Adipocyte (in vitro differentiated cells): ENCODE measurements around the gene OAF.

Experiments
- DNase-seq: peaks from one replicate; pipeline ENCODE4 v3.0.0-alpha.2; 2015; ENCODE audit warnings: low read depth
- H3K27me3 ChIP-seq: replicated peaks from 2 replicates; pipeline ENCODE4 v1.7.0; 2013; ENCODE audit warnings: mild to moderate bottlenecking, low read length, moderate library complexity; ENCODE audit not compliant: control insufficient read depth, insufficient read depth
- H3K36me3 ChIP-seq: 2 replicates; pipeline ENCODE4 v1.7.0; 2013; ENCODE audit warnings: low read length, mild to moderate bottlenecking, moderate library complexity; ENCODE audit not compliant: control insufficient read depth, insufficient read depth, severe bottlenecking
- H3K4me1 ChIP-seq: 2 replicates; pipeline ENCODE4 v1.7.0; 2013; ENCODE audit warnings: mild to moderate bottlenecking, low read length, moderate library complexity; ENCODE audit not compliant: control insufficient read depth, insufficient read depth
- H3K4me3 ChIP-seq: 2 replicates; pipeline ENCODE4 v1.7.0; 2013; ENCODE audit warnings: mild to moderate bottlenecking, low read length, moderate library complexity
- H3K9ac ChIP-seq: 2 replicates; pipeline ENCODE4 v1.7.0; 2013; ENCODE audit warnings: mild to moderate bottlenecking, low read length, moderate library complexity
- H3K9me3 ChIP-seq: 2 replicates; pipeline ENCODE4 v1.7.0; 2013; ENCODE audit warnings: mild to moderate bottlenecking, low read length, moderate library complexity; ENCODE audit not compliant: control insufficient read depth

OAF gene

DNA sequence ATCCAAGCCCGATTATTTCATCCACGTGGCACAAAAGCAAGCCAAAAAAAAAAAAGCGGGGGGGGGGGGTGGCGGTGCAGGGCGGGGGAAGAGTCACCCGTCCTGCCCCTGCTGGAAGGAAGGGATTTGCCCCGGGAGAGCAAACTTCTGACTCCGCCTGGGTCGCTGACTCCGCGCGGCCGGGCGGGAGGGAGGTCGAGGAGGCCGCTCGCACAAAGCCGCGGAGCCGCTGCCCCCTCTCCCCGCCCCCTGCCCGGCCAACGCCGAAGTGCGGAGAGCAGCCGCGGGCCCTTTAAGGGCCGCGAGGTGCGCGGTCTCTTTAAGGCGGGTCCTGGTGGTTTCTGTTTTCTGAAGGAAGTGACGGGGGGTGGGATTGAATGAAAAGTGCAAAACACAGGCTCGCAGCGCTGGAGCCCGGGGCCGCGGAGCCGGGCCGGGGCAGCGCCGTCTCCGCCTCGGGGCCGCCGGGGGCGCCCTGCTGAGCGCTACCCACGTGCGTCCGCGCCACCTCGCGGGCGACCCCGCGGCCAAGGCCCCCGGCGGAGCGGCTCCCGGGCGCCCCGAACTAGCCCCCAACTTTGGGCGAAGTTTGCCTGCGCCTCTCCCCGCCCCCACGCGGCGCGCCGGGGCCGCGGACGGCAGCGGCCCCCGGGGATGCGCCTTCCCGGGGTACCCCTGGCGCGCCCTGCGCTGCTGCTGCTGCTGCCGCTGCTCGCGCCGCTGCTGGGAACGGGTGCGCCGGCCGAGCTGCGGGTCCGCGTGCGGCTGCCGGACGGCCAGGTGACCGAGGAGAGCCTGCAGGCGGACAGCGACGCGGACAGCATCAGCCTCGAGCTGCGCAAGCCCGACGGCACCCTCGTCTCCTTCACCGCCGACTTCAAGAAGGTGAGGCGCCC lies at the start of gene OAF:
Gene OAF (plus strand): TSS at position 407 of the 896 bp plus-strand sequence. CDS start 248 bp downstream, at position 655.
- peak within 1 kb of the TSS; percentile 98 for H3K9ac ChIP-seq
- peak; percentile 89 for DNase-seq
- no peaks in the 10 kb centered on the region for H3K27me3 ChIP-seq
- peaks cover 61% of the 10 kb centered on the region for H3K4me1 ChIP-seq
- H3K36me3 ChIP-seq = peaks cover 9% of the 10 kb centered on the region
- peak within 1 kb of the TSS; percentile 96 for H3K4me3 ChIP-seq
- H3K9me3 ChIP-seq = no peaks in the 10 kb centered on the region

GRCh38 chr11:120167659-120168058 lies 43.2 kb upstream of the OAF start:
- Histone ChIP-seq H3K4me1 (peaks cover 9% of the 10 kb centered on the region), H3K27me3 (peaks cover 25% of the 10 kb centered on the region), H3K36me3 (no peaks in the 10 kb centered on the region), H3K4me3 (no peak overlapping the region), H3K9ac (no peak overlapping the region), H3K9me3 (peaks cover 10% of the 10 kb centered on the region)
- no peak for DNase-seq

DNA sequence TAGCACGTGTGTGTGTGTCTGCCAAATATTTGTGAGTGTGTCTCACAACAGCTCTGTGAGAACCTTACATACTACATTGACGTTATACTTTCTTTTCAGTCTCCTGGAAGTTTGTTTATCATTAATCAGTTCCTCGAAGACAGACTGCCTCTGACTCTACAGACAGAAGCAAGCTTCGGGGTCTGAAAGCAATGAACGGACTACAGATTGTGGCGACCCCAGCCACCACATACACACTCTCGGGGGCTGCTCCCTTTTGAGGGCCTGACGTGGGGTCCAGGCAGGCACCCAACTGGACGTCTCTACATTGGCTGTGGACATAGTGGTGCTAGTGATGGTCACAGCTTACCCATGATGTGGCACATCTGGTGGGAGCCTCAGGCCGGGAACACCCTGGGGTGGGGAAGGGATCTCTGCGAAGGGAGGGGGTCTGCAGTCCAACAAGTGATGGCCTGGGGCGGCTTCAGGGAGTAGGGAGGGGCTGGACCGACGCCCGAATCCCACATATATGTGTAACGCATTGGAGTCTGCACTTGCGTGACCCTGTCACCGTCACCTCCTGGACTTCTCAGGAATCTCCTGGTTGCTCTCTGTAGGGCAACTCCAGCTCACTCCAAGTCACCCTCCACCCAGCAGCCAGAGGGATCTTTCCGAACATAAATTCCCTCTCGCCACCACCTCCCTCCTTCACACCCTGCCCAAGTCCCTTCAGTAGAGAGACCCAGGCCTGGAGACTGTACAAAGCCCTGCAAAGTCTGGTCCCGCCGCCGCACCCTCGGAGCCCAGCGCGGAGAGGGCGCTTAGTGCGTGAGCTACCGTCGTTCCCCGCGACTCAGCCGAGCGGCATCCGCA lies 42.5 kb upstream of the OAF start:
- Histone ChIP-seq H3K4me3 (peak overlapping the region; percentile 71), H3K36me3 (no peaks in the 10 kb centered on the region), H3K4me1 (peaks cover 9% of the 10 kb centered on the region), H3K27me3 (peaks cover 25% of the 10 kb centered on the region), H3K9me3 (peaks cover 10% of the 10 kb centered on the region), H3K9ac (peak overlapping the region; percentile 58)
- no peak for DNase-seq

DNA sequence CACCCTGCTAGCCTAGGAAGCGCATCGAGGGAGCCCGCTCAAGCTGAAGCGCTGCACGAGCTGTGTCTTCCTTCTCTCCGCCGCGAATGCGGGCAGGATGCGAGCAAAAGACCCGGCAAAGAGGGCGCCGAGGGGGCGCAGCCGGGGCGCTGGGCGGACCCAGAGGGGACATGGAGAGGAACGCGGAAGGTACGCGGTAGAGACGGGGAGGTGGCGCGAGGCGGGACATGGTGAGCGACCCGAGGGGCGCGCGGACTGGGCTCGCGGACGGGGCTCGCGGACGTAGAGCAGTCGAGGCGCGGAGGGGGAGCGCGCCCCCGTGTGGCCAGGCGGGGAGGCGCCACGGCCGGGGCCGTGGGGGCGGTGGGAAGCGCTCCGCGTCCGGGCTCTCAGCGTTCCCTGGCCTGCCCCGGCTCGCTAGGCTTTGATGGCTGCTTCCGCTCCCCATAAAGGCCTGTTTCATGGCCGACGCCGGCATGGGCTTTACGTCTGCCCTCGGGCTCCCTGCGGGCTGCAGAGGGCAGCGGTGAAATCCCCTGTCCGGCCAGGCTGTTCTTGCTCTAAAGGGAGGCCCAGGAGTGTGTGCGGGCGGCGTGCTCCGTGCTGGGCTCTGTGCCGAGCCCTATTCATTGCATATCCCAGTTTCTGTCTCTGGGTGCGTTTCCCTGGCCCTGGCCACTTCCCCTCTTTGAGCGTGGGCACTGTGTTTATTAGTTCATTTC lies 41.7 kb upstream of the OAF start:
- H3K36me3 ChIP-seq = no peaks in the 10 kb centered on the region
- peak; percentile 78 for DNase-seq
- H3K4me1 ChIP-seq = peaks cover 9% of the 10 kb centered on the region
- H3K4me3 ChIP-seq = peak overlapping the region; percentile 71
- H3K27me3 ChIP-seq = peaks cover 25% of the 10 kb centered on the region
- peaks cover 10% of the 10 kb centered on the region for H3K9me3 ChIP-seq
- peak overlapping the region; percentile 58 for H3K9ac ChIP-seq

DNA sequence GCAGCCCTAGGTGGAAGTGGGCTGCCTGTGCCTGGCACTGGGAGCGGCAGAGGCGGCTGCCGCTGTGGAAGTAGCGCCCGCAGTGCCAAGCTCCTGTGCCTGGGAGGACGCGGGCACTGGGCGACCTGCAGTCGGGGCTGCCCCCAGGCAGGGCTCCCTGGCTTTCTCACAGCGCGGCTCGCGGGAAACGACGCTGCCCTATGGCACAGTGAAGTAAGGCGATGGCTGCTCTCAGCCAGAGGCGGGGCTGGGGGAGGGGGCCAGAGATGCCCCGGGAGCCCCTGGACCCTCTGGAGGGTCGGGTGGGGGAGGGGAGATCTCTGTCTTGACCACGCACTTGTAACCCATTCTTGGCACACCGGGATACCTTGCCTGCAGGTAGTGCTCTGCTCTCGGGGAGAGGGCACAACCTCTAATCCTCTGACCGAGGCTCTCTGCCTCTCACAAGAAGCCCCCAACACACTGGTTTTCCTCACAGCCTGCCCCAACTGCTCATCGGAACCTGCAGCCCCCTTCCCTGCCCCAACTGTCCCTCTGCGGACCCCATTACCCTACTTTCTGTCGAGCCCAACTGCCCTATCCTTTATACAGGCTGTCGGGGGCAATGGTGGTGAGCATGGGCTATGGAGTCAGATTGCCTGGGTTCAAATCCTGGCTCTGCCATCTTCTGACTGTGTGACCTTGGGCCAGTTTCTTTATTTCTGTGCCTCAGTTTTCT lies 40.7 kb upstream of the OAF start:
- Histone ChIP-seq H3K9ac (no peak overlapping the region), H3K36me3 (no peaks in the 10 kb centered on the region), H3K4me1 (peaks cover 9% of the 10 kb centered on the region), H3K4me3 (no peak overlapping the region), H3K9me3 (peaks cover under 1% of the 10 kb centered on the region), H3K27me3 (peaks cover 25% of the 10 kb centered on the region)
- DNase-seq = no peak

DNA sequence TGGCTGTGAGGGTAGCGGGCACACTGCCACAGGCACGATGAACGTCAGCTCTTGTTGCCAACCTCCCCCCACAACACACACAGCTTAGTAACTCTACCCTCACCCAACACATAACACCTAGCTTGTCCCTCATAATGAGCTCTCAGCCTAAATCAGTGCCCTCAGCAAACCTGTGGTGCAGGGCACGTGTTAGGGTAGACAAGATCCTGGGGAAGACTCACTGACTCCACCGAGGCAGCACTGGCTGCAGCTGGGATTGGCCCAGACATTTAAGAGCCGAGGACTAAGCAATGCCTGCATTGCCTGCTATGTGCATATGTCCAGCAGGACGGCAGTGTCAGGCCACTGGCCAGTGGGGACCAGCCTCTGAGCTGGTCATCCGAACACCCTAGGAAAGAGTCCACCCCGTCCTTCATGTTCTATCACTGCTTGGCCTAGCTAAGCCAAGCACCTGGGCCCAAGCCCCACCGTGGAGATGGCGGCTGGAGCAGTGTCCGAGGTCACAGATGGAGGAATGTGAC lies 40.0 kb upstream of the OAF start:
- H3K27me3 ChIP-seq = peaks cover 25% of the 10 kb centered on the region
- no peak overlapping the region for H3K4me3 ChIP-seq
- no peak overlapping the region for H3K9ac ChIP-seq
- H3K36me3 ChIP-seq = no peaks in the 10 kb centered on the region
- no peak for DNase-seq
- no peaks in the 10 kb centered on the region for H3K9me3 ChIP-seq
- H3K4me1 ChIP-seq = peaks cover 9% of the 10 kb centered on the region

DNA sequence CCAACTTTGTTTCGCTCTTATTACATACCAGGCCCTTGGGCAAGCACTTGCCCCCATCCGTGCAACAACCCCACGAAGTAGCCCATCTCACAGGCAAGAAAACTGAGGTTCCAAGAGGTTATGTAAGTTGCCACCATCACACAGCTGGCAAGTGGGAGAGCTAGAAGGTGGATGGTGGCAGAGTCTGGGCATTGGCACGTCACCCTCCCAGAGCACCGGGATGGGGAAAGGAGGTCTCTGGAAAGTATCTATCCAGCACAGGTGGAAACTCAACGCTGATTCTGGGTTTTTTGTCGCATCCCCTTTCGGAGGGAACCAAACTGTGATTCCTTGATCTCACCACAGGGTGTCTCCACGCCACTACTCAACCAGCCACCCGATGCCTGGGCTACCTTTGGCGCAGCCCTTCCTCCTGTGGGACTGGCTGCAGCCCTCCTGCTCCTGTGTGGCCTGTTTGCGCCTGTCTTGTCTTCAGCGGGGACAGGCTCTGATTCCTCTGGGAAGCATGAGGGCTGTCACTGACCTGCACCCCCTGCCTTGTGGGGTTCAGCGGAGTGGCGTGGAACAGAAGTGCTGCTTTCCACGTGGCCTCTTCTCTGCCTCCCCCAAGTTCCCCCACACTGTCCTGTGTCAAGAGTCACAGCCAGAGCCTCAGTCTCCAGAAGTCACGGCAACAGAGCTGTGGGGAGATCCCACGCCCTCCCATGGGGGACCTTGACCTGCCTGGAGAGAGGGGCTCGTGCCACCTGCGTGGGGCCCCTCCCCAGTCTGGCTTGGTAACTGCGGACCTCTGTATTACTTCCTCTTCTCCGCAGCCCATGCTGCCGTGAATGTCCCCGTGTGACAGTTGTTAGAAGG lies 38.5 kb upstream of the OAF start:
- no peak overlapping the region for H3K9ac ChIP-seq
- H3K4me1 ChIP-seq = peaks cover 9% of the 10 kb centered on the region
- H3K9me3 ChIP-seq = no peaks in the 10 kb centered on the region
- no peaks in the 10 kb centered on the region for H3K36me3 ChIP-seq
- H3K4me3 ChIP-seq = no peak overlapping the region
- peak; percentile 88 for DNase-seq
- peaks cover 18% of the 10 kb centered on the region for H3K27me3 ChIP-seq

DNA sequence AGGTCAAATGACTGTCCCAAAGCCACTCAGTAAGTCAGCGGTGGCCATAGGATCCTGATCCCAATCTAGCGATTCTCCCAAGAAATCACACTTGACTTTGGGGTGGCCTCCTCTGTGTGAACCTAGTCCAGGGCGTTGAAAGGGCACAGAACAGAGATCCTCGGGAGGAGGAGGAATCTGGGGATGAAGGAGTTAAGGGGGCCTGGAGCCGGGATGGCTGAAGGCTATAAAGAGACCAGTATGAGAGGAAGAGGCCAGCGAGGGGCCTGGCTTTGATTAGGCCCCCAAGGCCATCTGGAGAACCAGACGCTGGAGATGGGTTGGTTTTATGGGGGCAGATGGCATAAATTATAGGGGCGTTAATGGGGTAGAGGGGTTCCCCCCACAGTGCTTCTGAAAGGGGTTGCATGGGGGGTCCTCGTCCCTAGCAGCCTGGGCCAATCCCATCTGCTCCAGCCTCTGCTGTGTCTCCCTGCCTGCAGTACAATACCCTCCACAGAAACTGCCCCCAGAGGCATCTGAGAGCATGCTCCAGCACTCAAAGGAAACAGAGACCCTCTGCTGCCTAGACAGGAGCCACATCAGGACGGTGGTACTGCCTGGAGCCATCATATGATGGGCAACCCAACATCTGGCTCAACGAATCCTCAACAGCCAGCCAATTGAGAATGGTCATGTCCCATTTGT lies 37.7 kb upstream of the OAF start:
- Histone ChIP-seq H3K4me1 (peaks cover 10% of the 10 kb centered on the region), H3K36me3 (no peaks in the 10 kb centered on the region), H3K4me3 (no peak overlapping the region), H3K27me3 (peaks cover 10% of the 10 kb centered on the region), H3K9ac (no peak overlapping the region), H3K9me3 (no peaks in the 10 kb centered on the region)
- no peak for DNase-seq

- Histone ChIP-seq H3K9ac (no peak overlapping the region), H3K27me3 (peaks cover 4% of the 10 kb centered on the region), H3K36me3 (no peaks in the 10 kb centered on the region), H3K4me3 (no peak overlapping the region), H3K4me1 (peaks cover 17% of the 10 kb centered on the region), H3K9me3 (no peaks in the 10 kb centered on the region)
- peak; percentile 5 for DNase-seq
Measured at GRCh38 chr11:120173807-120174206, 37.0 kb upstream of the OAF start.
